ENCODE measurements around the gene DRD2.

DRD2 gene

GRCh38 chr11:113481672-113482071 lies 6.5 kb upstream of the DRD2 start:
- DNase-seq, result no peak

GRCh38 chr11:113481226-113481625 lies 6.0 kb upstream of the DRD2 start:
- no peak for DNase-seq

GRCh38 chr11:113477321-113477720 lies 2.1 kb upstream of the DRD2 start:
- no peak for DNase-seq

GRCh38 chr11:113476553-113476952 lies 1.4 kb upstream of the DRD2 start:
- no peak for DNase-seq

- DNase-seq, result peak; percentile 34
These were observed 637 bp downstream of the DRD2 start for GRCh38 chr11:113474362-113475159.

- no peak for DNase-seq
These were observed 1.2 kb downstream of the DRD2 start for GRCh38 chr11:113473983-113474361.

GRCh38 chr11:113472471-113472870 lies 2.7 kb downstream of the DRD2 start:
- DNase-seq, result no peak

GRCh38 chr11:113470233-113470632 lies 5.0 kb downstream of the DRD2 start:
- DNase-seq, result no peak

- DNase-seq, result no peak
These were observed 6.4 kb downstream of the DRD2 start for GRCh38 chr11:113468726-113469345.

GRCh38 chr11:113467545-113467944 lies 7.7 kb downstream of the DRD2 start:
- DNase-seq, result no peak

GRCh38 chr11:113465786-113466185 lies 9.4 kb downstream of the DRD2 start:
- no peak for DNase-seq

GRCh38 chr11:113464416-113464815 lies 10.8 kb downstream of the DRD2 start:
- DNase-seq, result no peak

- no peak for DNase-seq
These were observed 12.4 kb downstream of the DRD2 start for GRCh38 chr11:113462830-113463229.

GRCh38 chr11:113461639-113462038 lies 13.6 kb downstream of the DRD2 start:
- DNase-seq, result no peak

GRCh38 chr11:113460469-113460868 lies 14.7 kb downstream of the DRD2 start:
- DNase-seq, result no peak

- no peak for DNase-seq
These were observed 17.0 kb downstream of the DRD2 start for GRCh38 chr11:113458189-113458588.

- DNase-seq, result no peak
These were observed 17.4 kb downstream of the DRD2 start for GRCh38 chr11:113457784-113458183.

- DNase-seq, result no peak
These were observed 20.7 kb downstream of the DRD2 start for GRCh38 chr11:113454455-113454854.

GRCh38 chr11:113449743-113450142 lies 25.5 kb downstream of the DRD2 start:
- no peak for DNase-seq

GRCh38 chr11:113448316-113448677 lies 26.9 kb downstream of the DRD2 start:
- no peak for DNase-seq

- DNase-seq, result no peak
These were observed 27.4 kb downstream of the DRD2 start for GRCh38 chr11:113447621-113448315.

GRCh38 chr11:113446938-113447337 lies 28.3 kb downstream of the DRD2 start:
- no peak for DNase-seq

- DNase-seq, result no peak
These were observed 29.1 kb downstream of the DRD2 start for GRCh38 chr11:113446112-113446511.

GRCh38 chr11:113444502-113445123 lies 30.6 kb downstream of the DRD2 start:
- DNase-seq, result no peak

Data from stimulated activated CD4-positive, alpha-beta T cell treated with anti-CD3 and anti-CD28 coated beads, Interleukin-4, amount 100 ng/mL, for 24 hours (primary cell).